ENCODE results near the gene PVALEF. TPM values are rescaled to one million over a fixed set of nuclear protein-coding genes. Genes with fewer than 3 reads are reported as not detected.

The PVALEF gene
- total RNA-seq, 1 donor from 2014 or later = not detected

Other genes starting within 250 kb of the PVALEF start
- 12.3 and 17.6 TPM in 2 replicates for gene CHMP6, start 173.7 kb upstream of the PVALEF start, total RNA-seq
- 28.2 and 52.6 TPM in 2 replicates for gene BAIAP2, start 130.4 kb upstream of the PVALEF start, total RNA-seq
- gene AATK, start 714 bp downstream of the PVALEF start, total RNA-seq = 1.5 and 2.9 TPM in 2 replicates
- gene CEP131, start 57.5 kb downstream of the PVALEF start, total RNA-seq = 6.2 and 8.1 TPM in 2 replicates
- gene TEPSIN, start 73.5 kb downstream of the PVALEF start, total RNA-seq = 6.5 and 9.2 TPM in 2 replicates
- gene NDUFAF8, start 73.8 kb downstream of the PVALEF start, total RNA-seq = 14.9 and 23.0 TPM in 2 replicates
- gene SLC38A10, start 129.8 kb downstream of the PVALEF start, total RNA-seq = 42.2 and 59.5 TPM in 2 replicates
- gene BAHCC1, start 229.9 kb downstream of the PVALEF start, total RNA-seq = 2.1 and 6.3 TPM in 2 replicates